RWPE1 (cell line): ENCODE data around the gene LMX1B.

Experiments
- CTCF ChIA-PET: fragments of 350-600 bp; sonication (Branson Sonifier 250); formaldehyde crosslinking; extraction: SDS; loops from one replicate; lab custom pipeline; 2021; lab: Yijun Ruan, JAX
- POLR2A ChIA-PET: fragments of 400-600 bp; formaldehyde crosslinking; extraction: SDS; loops from one replicate; lab custom pipeline; 2020; ENCODE audit warnings: antibody characterized with exemption; ENCODE audit not compliant: low non-redundant PET; lab: Yijun Ruan, JAX
- DNase-seq: peaks from one replicate; pipeline ENCODE4 v3.0.0; 2012; ENCODE audit warnings: low spot score
- H3K27ac ChIP-seq: fragments of 450-650 bp; 2 replicates; pipeline ENCODE4 v1.5.1; 2017
- CTCF ChIP-seq: fragments of 450-650 bp; conservative IDR thresholded peaks from 2 replicates; pipeline ENCODE4 v1.5.1; 2017; ENCODE audit warnings: low read depth, mild to moderate bottlenecking

The LMX1B gene

GRCh38 chr9:126623667-126624478, 10.1 kb downstream of the LMX1B start:
- CTCF ChIA-PET = interaction anchor here (0.7 kb wide), 1 partner anchor 18 kb away, joined by 3 read pairs; no protein-coding TSS in a partner anchor

GRCh38 chr9:126624479-126624826, 10.7 kb downstream of the LMX1B start:
- no peak for TF ChIP-seq CTCF
- CTCF ChIA-PET = no interaction called here
- no peak for DNase-seq
- POLR2A ChIA-PET = no interaction called here
- no peak overlapping the region for H3K27ac ChIP-seq

More at GRCh38 chr9:126623667-126624478, 10.1 kb downstream of the LMX1B start:
- POLR2A ChIA-PET = no interaction called here
- H3K27ac ChIP-seq = no peak overlapping the region
- DNase-seq = no peak
- no peak for TF ChIP-seq CTCF

- H3K27ac ChIP-seq = no peak overlapping the region
- DNase-seq = no peak
- TF ChIP-seq CTCF = no peak
- POLR2A ChIA-PET = no interaction called here
- CTCF ChIA-PET = no interaction called here
Observed at GRCh38 chr9:126624912-126625311, 11.2 kb downstream of the LMX1B start.

GRCh38 chr9:126625329-126626126, 11.8 kb downstream of the LMX1B start:
- no peak for TF ChIP-seq CTCF
- ChIA-PET CTCF (no interaction called here), POLR2A (no interaction called here)
- no peak overlapping the region for H3K27ac ChIP-seq
- no peak for DNase-seq

- CTCF ChIA-PET = interaction anchor here (0.7 kb wide), 1 partner anchor 71 kb away, joined by 3 read pairs; no protein-coding TSS in a partner anchor
- TF ChIP-seq CTCF = no peak
- DNase-seq = no peak
- no peak overlapping the region for H3K27ac ChIP-seq
- POLR2A ChIA-PET = no interaction called here
Observed at GRCh38 chr9:126626127-126626925, 12.6 kb downstream of the LMX1B start.

- no peak overlapping the region for H3K27ac ChIP-seq
- ChIA-PET POLR2A (interaction anchor here (0.6 kb wide), 1 partner anchor 1682 kb away, joined by 3 read pairs; no protein-coding TSS in a partner anchor), CTCF (interaction anchor here (0.7 kb wide), 1 partner anchor 1085 kb away, joined by 6 read pairs; no protein-coding TSS in a partner anchor)
- DNase-seq = no peak
- no peak for TF ChIP-seq CTCF
Observed at GRCh38 chr9:126626926-126627233, 13.2 kb downstream of the LMX1B start.
